PC-9 (cell line): ENCODE data around the gene TSSK2. TPM values are rescaled to one million over a fixed set of nuclear protein-coding genes. Genes with fewer than 3 reads are reported as not detected.

ENCODE experiments used
- BruUV-seq: library from RNA; stranded (reverse); fragments of 400-500 nt; replicated peaks from 2 replicates; lab custom pipeline; 2021; lab: Mats Ljungman, UMichigan
- CTCF ChIA-PET: fragments of 300-600 bp; sonication (Branson Sonifier 250); formaldehyde crosslinking; loops from one replicate; lab custom pipeline; 2022; ENCODE audit warnings: antibody characterized with exemption; lab: Charles Lee
- POLR2A ChIA-PET: fragments of 300-600 bp; sonication (Branson Sonifier 250); formaldehyde crosslinking; loops from one replicate; lab custom pipeline; 2022; ENCODE audit warnings: antibody characterized with exemption; ENCODE audit not compliant: unreplicated experiment; lab: Charles Lee
- DNase-seq, 2 experiments: peaks; one replicate each; pipeline versions ENCODE4 v3.0.0 to v3.0.0-alpha.2; 2015 to 2022; ENCODE audit warnings: mixed read lengths in 1 of 2
- H2AFZ ChIP-seq: fragments of 200-600 bp; sonication (generic); 2 replicates; pipeline ENCODE4 v1.8.1; 2017; ENCODE audit warnings: antibody characterized with exemption
- H3F3A ChIP-seq: fragments of 200-600 bp; sonication (generic); 2 replicates; pipeline ENCODE4 v1.8.1; 2017; ENCODE audit warnings: antibody characterized with exemption, mild to moderate bottlenecking, low read depth; ENCODE audit not compliant: insufficient read depth
- H3K27ac ChIP-seq: fragments of 200-600 bp; sonication (generic); 2 replicates; pipeline ENCODE4 v1.6.1; 2016; ENCODE audit warnings: mixed run types
- H3K27me3 ChIP-seq: fragments of 200-600 bp; sonication (generic); 2 replicates; pipeline ENCODE4 v1.6.1; 2016; ENCODE audit warnings: low read depth, mixed run types; ENCODE audit not compliant: insufficient read depth
- H3K36me3 ChIP-seq: fragments of 200-600 bp; sonication (generic); 2 replicates; pipeline ENCODE4 v1.6.1; 2016; ENCODE audit warnings: low read depth, mixed run types
- H3K4me1 ChIP-seq: fragments of 200-600 bp; sonication (generic); replicated peaks from 2 replicates; pipeline ENCODE4 v1.6.1; 2016; ENCODE audit warnings: mixed run types; ENCODE audit not compliant: insufficient read depth
- H3K4me2 ChIP-seq: fragments of 200-600 bp; sonication (generic); 2 replicates; pipeline ENCODE4 v1.6.1; 2017; ENCODE audit warnings: mixed run types
- H3K4me3 ChIP-seq: fragments of 200-600 bp; sonication (generic); 2 replicates; pipeline ENCODE4 v1.6.1; 2016; ENCODE audit warnings: mixed run types
- H3K79me2 ChIP-seq: fragments of 200-600 bp; sonication (generic); 2 replicates; pipeline ENCODE4 v1.6.1; 2017; ENCODE audit warnings: low read depth, mixed run types
- H3K9me2 ChIP-seq: fragments of 200-600 bp; sonication (generic); 2 replicates; pipeline ENCODE4 v1.8.1; 2017; ENCODE audit warnings: mild to moderate bottlenecking; ENCODE audit not compliant: insufficient read depth
- H3K9me3 ChIP-seq: fragments of 200-600 bp; sonication (generic); 2 replicates; pipeline ENCODE4 v1.8.1; 2016; ENCODE audit warnings: low read depth; ENCODE audit not compliant: insufficient read depth
- H4K20me1 ChIP-seq: fragments of 200-600 bp; sonication (generic); 2 replicates; pipeline ENCODE4 v1.8.1; 2017; ENCODE audit not compliant: insufficient read depth
- EZH2 ChIP-seq: fragments of 200-600 bp; sonication (generic); IDR thresholded peaks from 2 replicates; pipeline ENCODE4 v1.8.0; 2017; ENCODE audit warnings: antibody characterized with exemption, low read depth
- intact Hi-C: fragments of 100-400 bp; cut with micrococcal nuclease; formaldehyde crosslinking; loops from one replicate; pipeline ENCODE4 v1.10.0; 2022; ENCODE audit not compliant: unreplicated experiment
- total RNA-seq: library from RNA; stranded (reverse); gene quantifications from 2 replicates; pipeline ENCODE4 v1.2.3, GENCODE V29; 2021
- TF ChIP-seq, protein P1 (sequence below): fragments of 200-600 bp; sonication (generic); conservative IDR thresholded peaks from 2 replicates; pipeline ENCODE4 v1.6.1; 2017; ENCODE audit warnings: mixed run types, antibody characterized with exemption, mild to moderate bottlenecking, moderate library complexity

Gene TSSK2
- total RNA-seq, 1 experiment from 2014 or later, result not detected

DNA sequence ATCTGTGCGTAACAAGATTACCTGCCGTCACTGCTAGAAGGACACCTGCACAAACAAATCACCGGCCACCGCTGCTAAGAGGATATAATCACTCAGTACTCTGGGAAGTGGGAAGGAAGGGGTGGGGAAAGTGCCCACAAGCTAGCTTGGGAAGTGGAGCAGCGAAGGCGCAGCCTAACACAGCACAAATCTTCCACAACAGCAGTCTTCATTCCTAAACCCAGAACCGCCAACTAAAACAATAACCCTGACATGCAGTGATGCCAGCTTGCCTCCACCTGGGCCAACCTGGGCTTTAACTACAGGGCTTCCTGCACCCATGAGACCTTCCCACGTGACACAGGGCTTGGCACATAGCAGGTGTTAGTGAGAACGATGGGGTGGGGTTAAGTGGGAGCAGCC lies 14.0 kb upstream of the TSSK2 start:
- Histone ChIP-seq H3K27ac (no peak overlapping the region), H3K4me1 (peaks cover 15% of the 10 kb centered on the region), H3F3A (no peaks in the 10 kb centered on the region), H3K9me2 (no peaks in the 10 kb centered on the region), H3K4me2 (no peak overlapping the region), H3K9me3 (no peaks in the 10 kb centered on the region), H3K36me3 (no peaks in the 10 kb centered on the region), H4K20me1 (peaks cover 17% of the 10 kb centered on the region), H3K79me2 (peaks cover 86% of the 10 kb centered on the region), H3K4me3 (no peak overlapping the region), H2AFZ (no peak overlapping the region), H3K27me3 (no peaks in the 10 kb centered on the region)
- POLR2A ChIA-PET, result no interaction called here
- TF ChIP-seq EZH2, result no peak
- TF ChIP-seq, protein P1, sequence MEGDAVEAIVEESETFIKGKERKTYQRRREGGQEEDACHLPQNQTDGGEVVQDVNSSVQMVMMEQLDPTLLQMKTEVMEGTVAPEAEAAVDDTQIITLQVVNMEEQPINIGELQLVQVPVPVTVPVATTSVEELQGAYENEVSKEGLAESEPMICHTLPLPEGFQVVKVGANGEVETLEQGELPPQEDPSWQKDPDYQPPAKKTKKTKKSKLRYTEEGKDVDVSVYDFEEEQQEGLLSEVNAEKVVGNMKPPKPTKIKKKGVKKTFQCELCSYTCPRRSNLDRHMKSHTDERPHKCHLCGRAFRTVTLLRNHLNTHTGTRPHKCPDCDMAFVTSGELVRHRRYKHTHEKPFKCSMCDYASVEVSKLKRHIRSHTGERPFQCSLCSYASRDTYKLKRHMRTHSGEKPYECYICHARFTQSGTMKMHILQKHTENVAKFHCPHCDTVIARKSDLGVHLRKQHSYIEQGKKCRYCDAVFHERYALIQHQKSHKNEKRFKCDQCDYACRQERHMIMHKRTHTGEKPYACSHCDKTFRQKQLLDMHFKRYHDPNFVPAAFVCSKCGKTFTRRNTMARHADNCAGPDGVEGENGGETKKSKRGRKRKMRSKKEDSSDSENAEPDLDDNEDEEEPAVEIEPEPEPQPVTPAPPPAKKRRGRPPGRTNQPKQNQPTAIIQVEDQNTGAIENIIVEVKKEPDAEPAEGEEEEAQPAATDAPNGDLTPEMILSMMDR, result no peak
- intact Hi-C loops, result no loop called here
- no peak for DNase-seq
- BruUV-seq, result no TSS peak
- CTCF ChIA-PET, result no interaction called here

GRCh38 chr22:19118329-19118880 lies 12.7 kb upstream of the TSSK2 start:
- H3K4me3 ChIP-seq, result no peak overlapping the region
- H3F3A ChIP-seq, result no peaks in the 10 kb centered on the region
- peaks cover 15% of the 10 kb centered on the region for H3K4me1 ChIP-seq
- H2AFZ ChIP-seq, result no peak overlapping the region
- TF ChIP-seq, protein P1, result no peak
- no peak for TF ChIP-seq EZH2
- H3K36me3 ChIP-seq, result no peaks in the 10 kb centered on the region
- H4K20me1 ChIP-seq, result peaks cover 17% of the 10 kb centered on the region
- no peaks in the 10 kb centered on the region for H3K9me3 ChIP-seq
- no peaks in the 10 kb centered on the region for H3K9me2 ChIP-seq
- no TSS peak for BruUV-seq
- no peak overlapping the region for H3K27ac ChIP-seq
- no peaks in the 10 kb centered on the region for H3K27me3 ChIP-seq
- intact Hi-C loops, result no loop called here
- DNase-seq, result no peak
- peaks cover 80% of the 10 kb centered on the region for H3K79me2 ChIP-seq
- POLR2A ChIA-PET, result no interaction called here
- no peak overlapping the region for H3K4me2 ChIP-seq
- CTCF ChIA-PET, result no interaction called here

GRCh38 chr22:19119949-19120348 lies 11.2 kb upstream of the TSSK2 start:
- Histone ChIP-seq H3K4me2 (peak overlapping the region; percentile 94; the same call in 1 of the 2 replicates), H3F3A (no peaks in the 10 kb centered on the region), H3K27me3 (no peaks in the 10 kb centered on the region), H3K79me2 (peaks cover 67% of the 10 kb centered on the region), H4K20me1 (peaks cover 17% of the 10 kb centered on the region), H3K4me3 (no peak overlapping the region), H3K9me3 (no peaks in the 10 kb centered on the region), H3K36me3 (no peaks in the 10 kb centered on the region), H2AFZ (no peak overlapping the region), H3K4me1 (peaks cover 15% of the 10 kb centered on the region), H3K27ac (no peak overlapping the region), H3K9me2 (no peaks in the 10 kb centered on the region)
- TF ChIP-seq EZH2, result no peak
- TF ChIP-seq, protein P1, result no peak
- CTCF ChIA-PET, result no interaction called here
- intact Hi-C loops, result no loop called here
- DNase-seq, result no peak
- POLR2A ChIA-PET, result no interaction called here
- no TSS peak for BruUV-seq
